NCI-H345 treated with DMSO at 0.1 percent for 48 hours (cell line): Measurements from ENCODE around the gene REL.
"Not testable (repeated sequence)": the region's sequence is repeated elsewhere in the genome, so short reads cannot be mapped to it uniquely, and the experiment has no call there.

Source experiments
- DNase-seq: peaks from one replicate; lab custom pipeline; 2025; ENCODE audit not compliant: unreplicated experiment; lab: John Stamatoyannopoulos, UW

REL gene

DNA sequence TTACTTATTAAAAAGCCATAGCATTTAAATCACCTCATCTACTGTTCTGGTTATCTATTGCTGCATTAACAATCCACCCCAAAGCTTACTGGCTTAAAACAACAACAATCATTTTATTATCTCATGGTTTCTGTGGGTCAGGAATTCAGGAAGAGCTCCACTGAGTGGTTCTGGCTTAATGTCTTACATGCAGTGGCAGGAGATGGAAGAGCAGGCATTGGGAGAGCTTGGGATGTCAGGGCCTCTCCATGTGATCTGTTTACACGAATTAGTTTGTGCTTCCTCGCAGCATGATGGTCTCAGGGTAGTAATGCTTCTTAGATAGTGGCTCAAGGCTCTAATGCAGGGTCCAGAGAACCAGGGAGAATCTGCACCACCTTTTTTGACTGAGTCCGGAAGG, 14.4 kb upstream of the REL start:
- no peak for DNase-seq

DNA sequence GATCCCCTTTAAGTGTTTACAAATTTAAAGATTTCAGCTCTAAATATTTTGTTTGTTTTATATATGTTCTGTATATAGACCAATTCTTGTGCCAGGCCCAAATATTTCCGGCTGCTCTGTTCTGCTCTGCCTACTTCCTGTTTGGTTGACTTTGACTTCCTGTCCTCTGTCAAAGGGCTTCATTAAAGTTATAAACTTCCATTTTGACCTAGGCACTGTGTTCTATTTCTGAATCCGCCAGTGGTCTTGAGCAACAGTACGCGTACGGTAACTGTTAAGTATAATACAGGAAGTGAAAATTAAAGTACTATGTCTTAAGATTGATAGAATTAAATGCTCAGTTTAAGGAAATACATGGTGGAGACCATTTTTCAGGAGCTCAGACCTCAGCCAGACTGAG, 13.5 kb upstream of the REL start:
- no peak for DNase-seq

DNA sequence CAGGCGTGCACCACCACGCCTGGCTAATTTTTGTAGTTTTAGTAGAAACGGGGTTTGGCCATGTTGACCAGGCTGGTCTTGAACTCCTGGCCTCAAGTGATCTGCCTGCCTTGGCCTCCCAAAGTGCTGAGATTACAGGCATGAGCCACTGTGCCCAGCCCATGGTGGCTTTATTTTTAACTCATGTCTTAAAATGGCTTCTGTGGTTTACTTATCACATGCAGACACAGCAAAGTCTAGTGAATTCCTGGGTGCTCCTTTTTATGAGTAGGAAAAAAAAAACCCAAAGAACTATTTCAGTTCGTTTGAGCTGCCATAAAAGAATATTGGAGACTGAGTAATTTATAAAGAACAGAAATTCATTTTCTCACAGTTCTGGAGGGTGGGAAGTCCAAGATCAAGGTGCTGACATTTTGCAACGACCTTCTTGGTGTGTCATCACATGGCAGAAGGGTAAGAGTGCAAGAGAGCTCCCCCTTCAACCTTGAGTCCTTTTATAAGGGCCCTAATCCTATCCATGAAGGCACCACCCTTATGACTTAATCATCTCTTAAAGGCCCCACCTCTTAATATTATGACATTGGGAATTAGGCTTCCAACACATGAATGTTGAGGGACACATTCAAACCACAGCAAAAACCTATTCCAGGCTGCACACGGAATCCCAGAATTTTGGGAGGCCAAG, 12.6 kb upstream of the REL start:
- DNase-seq, result no peak

DNA sequence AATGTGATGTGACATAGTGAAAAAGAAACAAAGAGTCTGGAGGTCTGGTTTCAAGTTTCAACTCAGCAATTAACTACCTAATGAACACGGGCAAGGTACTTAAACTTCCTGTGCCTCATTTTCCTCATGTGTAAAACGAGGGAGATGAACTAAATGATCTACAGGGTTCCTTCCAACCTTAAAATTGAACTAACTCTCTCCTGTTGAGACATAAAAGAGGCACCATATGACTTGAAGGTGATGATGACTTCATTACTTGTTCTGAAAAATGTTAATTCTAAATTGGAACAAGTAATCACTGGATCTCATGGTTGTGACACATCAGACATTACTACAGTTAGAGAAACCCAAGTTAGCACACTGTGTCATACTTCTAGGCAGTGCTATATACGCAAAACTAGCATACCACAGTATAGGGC, 8.9 kb upstream of the REL start:
- DNase-seq, result no peak

DNA sequence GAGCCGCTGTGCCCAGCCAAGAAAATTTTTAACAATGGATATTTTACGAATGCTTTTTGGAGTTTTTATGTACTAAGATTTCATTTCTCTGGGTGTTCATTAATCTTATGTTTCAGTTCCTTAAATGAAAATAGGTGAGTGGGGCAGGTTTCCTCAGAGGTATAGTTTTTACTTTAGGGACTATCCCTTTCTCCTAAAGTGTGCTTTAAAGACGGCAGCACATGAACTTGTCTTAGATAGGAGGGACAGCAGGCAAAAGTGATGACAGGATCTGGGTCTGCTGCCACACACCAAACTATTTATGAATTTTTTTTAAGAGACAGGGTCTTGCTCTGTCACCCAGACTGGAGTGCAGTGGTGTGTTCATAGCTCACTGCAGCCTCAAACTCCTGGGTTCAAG, 8.0 kb upstream of the REL start:
- no peak for DNase-seq

DNA sequence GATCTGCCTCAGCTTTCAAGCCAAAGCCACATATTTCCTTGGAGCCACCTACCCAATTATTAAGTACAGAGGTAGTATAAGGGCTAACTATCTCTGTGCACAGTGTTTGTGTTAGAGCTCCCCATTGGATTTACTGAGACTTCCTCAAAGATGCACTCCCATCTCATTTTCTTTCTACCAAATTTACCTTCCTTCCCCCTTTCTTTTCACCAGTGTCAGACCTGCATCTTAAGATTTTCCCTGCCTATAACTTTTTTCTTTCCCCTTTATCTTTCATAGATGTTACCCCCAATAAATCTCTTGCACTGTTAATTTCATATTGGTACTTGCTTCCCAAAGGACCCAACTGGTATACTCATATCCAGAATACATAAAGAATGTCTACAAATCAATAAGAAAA, 5.9 kb upstream of the REL start:
- no peak for DNase-seq

DNA sequence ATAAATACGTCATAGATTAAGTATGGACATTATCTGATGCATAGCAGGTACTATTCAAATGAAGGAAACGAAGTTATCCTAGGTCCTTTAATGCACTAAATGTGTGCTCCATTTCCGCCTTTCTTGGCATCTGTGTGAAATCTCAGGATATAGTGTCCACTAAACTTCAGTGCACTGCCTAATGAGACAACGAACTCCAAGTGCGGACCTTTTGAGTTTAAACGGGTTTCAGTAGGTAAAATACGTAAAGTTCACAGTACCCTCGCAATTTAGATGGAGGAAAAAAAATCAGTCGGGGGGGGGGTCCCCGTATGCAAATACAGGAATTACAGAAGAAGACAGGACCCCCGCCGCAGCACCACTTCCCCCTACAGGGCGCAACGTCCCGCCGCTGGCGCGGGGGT, 729 bp upstream of the REL start:
- no peak for DNase-seq

DNA sequence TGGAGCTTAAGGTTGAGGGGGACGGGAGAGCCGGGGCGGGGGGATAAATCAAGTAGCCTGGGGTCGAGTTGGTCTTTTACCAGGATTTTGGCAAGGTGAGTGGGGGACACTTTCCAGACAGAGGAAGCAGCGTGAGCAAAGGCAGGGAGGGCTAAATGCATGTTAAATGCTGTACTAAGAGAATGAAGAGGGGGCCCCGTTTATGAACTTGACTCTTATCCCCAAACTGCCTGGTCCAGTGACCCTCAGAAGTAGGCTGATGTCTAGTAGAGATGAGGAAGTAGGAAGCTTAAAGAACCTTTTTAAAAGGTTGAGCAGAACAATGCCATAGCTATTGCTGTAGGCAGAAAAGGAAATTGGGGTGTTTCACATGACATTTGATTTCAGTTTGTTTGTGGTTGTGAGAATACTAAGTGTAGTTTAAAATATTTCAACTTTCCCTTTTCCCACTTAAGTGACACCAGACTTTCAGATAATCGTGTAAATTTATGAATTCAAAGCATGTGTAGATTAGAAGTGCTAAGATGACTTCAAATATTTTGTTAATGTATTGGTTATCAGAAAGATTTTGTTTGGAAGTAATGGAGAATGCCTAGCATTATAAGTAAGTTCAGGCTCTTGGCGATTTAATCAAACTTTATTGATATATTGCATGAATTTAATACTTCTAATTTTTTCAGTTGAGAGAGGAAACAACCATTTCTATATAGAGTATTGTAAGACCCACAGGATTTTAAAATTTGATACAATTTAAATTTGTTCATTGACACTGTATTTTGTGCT, 1.8 kb downstream of the REL start:
- no peak for DNase-seq

DNA sequence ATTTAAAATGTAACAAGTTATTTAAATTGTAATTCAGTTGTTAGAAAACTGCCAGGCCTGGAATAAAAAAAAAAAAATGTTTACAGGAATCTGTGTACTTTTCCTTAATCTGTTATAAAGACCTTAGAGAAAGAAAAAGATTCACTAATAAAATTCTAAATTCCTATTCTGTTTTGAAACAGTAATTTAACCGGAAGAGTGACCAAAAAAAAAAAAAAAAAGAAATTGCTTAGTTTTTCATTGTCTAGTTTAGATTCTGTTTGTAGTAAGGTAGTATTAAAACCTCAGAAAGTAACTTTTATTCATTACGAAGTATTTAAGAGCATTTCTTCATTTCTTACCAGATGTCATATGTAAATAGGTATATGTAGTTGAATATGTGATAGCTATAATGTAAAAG, 2.5 kb downstream of the REL start:
- DNase-seq, result no peak

DNA sequence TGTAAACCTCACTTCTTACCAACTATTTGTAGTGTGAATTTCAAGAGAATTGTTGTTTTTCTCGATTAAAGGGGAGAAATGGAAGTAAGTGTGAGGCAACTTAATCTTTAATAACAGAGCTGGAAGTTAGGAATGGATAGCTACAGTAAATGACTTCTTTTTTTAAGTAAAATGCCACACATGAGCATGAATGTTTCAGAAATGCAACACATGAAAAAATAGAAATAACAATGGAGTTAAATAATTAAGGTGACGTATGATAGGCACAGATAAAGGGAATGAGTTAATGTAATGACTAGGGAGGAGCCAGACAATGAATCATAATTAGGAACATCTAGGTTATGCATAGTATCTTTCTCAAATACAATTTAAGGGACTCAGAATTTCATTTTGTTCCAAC, 3.4 kb downstream of the REL start:
- DNase-seq, result no peak

DNA sequence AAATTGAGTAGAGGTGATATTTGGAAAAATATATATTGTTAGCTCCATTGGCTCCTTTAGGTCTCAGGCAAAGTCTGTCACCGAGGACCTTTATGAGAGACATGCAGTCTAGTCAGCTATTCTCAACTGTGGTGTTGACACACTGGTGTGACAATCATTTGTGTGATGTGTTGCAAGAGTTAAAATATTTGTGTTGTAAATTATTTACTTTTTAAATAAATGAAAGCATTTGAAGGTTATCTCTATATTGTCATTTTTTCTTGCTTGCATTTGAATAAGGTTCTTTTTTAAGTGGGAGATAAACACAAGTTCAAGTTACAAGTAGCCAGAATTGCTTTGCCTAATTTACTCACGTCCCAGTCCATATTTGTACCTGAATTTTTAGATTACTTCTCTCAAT, 4.3 kb downstream of the REL start:
- no peak for DNase-seq

DNA sequence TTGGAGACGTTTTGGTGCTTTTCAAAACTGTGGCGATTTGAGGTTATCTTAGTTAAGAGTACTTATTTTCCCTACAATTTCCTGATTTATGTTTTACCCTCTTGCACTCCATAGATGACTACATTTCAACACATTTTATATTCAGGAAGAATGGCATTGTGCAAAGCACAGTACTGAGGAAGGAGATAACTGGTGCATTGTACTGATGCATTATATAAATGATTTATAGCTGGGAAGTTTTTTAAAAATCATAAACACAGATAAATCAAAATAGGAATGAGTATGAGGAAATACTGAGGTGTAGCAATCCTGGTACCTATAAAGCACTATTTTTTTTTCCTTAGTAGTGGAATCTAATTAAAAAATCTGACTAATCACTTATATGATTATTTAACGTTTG, 5.6 kb downstream of the REL start:
- no peak for DNase-seq

DNA sequence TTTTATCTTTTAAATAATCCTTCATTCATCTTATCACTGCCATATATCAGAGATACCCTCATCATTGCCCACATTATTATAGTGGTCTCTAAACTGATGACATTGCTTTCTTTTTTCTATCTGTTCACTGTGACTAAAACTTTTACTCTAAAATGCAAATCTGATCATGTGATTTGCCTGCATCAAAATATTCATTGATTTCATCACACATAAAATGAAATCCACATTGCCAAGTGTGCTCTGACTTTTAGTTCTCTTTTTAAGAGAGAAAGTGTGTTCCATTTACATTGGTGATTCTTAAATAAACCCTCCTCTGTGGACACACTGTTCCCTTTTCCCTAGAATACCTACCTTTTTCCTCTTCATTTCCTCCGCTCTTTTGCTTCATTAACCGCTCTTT, 7.5 kb downstream of the REL start:
- DNase-seq, result no peak

DNA sequence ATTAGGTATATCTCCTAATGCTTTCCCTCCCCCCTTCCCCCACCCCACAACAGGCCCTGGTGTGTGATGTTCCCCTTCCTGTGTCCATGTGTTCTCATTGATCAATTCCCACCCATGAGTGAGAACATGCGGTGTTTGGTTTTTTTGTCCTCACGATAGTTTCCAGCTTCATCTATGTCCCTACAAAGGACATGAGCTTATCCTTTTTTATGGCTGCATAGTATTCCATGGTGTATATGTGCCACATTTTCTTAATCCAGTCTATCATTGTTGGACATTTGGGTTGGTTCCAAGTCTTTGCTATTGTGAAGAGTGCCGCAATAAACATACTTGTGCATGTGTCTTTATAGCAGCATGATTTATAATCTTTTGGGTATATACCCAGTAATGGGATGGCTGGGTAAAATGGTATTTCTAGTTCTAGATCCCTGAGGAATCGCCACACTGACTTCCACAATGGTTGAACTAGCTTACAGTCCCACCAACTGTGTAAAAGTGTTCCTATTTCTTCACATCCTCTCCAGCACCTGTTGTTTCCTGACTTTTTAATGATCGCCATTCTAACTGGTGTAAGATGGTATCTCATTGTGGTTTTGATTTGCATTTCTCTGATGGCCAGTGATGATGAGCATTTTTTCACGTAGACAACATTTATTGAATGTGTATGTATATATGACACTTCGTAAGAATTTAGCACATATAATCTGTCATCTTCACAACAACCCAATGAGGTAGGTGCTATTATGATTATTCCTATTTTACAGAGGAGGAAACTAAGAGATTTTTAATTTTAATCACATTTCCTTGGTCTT, 8.4 kb downstream of the REL start:
- DNase-seq, result not testable (repeated sequence)

DNA sequence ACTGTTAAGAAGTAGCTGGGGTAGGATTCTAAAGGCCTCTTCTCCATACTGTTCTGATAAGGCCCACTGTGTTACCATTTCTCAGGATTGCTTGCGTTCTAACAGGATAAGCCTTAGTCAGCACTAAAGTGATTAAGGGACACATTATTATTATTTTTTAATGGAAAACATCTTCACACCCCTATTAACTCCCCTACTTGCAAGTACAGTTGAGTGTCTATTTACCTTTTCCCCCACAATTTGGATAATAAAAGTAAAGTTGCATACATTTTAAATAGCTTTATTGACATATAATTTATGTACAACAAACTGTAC, 9.0 kb downstream of the REL start:
- DNase-seq, result no peak

DNA sequence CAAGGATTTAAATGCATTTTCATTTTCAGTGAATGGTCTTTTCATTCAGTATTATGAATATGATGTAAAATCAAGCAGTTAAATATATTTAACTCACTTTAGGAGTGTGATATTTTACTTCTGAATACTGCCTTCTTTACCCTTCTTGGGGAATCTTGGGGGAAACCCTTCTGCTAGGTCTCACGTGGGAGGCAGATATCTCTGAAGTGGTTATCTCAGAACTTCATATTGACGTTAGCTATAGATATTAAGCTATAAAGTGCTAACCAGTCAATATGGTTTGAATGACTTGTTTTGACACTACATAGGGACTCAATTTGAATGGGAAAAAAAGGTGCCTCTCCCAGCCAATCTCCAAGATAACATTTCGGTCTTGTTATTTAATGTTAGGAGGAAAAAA, 9.8 kb downstream of the REL start:
- DNase-seq, result no peak

DNA sequence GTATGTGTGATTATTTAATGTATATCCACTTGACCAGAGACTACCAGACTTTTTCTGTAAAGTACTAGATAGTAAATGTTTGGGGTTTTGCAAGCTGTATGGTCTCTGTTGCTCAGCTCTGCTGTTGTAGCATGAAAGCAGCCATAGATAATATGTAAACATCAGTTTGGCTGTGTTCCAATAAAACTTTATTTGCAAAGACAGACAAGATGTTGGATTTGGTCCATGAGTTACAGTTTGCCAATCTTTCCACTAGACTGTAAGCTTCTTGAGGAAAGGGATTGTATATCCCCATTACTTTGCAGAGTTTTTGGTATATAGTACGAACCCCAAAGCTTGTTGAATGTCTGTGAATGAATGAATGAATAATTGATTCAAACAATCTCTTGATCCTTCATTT, 17.2 kb downstream of the REL start:
- DNase-seq, result no peak

DNA sequence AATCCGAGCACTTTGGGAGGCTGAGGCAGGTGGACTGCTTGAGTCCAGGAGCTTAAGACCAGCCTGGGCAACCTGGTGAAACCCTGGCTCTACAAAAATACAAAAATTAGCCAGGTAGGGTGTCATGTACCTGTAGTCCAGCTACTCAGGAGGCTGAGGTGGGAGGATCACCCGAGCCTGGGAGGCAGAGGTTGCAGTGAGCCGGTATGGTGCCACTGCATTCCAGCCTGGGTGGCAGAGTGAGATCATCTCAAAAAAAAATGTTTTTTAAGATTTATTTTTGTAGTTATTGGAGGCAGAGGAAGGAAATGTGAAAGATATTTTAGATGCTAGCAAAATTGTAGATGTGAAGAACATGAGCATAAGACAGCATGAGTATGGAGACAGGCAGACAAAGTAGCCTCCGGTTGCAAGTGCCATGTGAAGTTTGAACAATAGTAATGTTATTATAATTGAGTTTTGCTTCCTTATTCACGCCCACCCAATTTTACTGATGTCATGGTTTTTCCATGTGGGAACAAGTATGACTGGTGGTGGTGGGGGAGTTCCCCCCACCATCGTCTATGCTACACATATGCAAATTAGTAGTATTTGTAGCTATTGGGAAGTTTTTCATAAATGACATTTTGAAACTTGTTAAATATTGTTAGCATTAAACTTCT, 18.0 kb downstream of the REL start:
- DNase-seq, result no peak

DNA sequence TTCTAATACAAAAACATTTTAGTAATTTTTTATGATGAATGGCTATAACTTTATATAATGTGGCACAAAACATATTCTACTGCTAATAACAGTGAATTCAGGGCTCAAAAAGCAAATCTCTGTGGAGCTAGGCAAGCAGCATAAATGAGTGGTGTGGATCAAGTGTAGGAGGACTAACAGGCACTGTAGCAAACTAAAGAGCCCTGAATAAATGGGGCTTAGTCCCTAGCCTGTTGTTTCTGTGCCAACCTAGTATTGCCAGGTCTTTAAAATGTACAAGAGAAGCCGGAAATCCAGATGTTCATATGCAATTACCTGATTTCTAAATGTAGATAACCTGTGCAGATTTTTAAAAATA, 18.5 kb downstream of the REL start:
- no peak for DNase-seq

DNA sequence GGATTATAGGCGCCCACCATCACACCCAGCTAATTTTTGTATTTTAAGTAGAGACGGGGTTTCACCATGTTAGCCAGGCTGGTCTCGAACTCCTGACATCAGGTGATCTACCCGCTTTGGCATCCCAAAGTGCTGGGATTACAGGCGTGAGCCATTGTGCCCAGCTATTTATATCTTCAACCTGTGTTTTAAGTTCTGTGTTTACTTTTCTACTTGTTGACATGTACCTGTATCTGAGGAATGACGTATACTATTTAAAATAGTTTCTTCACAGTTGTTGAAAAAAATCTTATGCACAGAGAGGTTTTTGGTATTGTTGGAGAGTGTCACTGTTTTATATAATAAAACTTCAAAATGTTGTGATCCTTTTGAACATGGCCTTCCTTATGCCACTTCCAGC, 19.9 kb downstream of the REL start:
- not testable (repeated sequence) for DNase-seq

DNA sequence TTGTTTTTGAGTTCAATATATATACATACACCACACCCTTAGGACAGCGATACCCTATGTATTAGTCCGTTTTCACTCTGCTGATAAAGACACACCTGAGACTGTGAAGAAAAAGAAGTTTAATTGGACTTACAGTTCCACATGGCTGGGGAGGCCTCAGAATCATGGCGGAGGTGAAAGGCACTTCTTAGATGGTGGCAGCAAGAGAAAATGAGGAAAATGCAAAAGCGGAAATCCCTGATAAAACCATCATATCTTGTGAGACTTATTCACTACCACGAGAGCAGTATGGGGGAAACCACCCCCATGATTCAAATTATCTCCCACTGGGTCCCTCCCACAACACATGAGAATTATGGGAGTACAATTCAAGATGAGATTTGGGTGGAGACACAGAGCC, 24.5 kb downstream of the REL start:
- not testable (repeated sequence) for DNase-seq

DNA sequence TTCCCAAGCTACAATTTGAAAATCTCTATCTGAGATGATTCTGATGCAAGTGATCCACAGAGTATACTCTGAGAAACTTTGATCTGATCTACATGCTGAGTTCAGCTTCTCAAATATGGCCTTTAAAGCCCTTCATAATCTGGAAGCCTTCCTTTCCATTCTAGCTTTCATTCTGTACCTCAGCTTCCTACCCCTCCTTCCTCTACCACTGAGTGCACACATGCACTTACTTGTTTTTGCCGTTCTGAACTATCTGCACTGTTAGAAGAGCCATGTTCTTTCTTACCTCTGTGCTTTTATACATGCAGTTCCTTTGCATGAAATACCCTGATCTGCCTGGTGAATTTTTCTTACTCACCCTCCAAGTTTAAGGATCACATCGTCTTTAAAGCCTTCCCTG, 25.0 kb downstream of the REL start:
- DNase-seq, result no peak
